Measurements from ENCODE around the gene NRF1.
A peak's percentile ranks its signal among the peaks of the same experiment; 100 is the strongest.
"Not testable (repeated sequence)": the region's sequence is repeated elsewhere in the genome, so short reads cannot be mapped to it uniquely, and the experiment has no call there.

NRF1 gene

DNA sequence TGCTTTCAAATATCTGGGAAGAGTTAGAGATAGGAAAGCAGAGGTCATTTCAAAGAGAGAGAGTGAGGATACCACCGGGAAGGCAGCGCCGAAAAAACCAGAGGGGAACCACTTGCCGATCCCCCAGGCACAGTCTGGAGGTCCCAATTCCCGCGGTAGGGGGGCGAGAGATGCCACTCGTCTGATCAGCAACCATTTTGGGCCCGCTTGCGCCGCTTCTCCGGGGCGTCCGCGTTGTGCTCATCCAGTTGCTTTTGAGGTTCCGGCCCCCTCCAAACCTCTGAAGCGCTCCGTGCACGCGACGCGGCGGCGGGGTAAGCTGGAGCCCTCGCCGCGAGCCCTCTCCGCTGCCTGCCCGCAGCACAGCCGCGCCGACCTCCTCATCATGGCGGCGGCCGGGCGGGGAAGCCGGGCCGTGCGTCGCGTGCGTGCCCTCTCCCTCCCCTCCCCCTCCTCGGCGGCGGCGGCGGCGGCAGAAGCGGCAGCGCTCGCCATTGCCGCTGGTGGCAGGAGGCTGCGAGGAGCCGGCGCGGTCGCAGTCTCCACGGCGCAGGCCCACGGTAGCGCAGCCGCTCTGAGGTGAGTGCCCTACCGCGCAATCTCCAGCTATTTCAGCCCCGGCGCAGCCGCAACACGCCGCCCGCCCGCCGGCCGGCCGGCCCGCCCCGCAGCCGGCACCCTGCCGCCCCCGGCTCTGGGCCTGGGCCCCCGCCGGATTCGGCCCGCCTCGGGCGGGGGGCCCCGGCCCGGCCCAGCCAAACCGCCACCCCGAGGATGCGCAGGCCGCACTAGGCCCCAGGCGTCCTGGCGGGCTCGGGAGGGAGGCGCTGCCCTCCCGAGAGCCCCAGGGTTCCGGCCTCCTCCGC lies at the start of gene NRF1:
TSS of gene NRF1 (plus strand) at position 475 of the 866 bp plus-strand sequence. CDS start 45,632 bp downstream, outside the sequence.
- peak; percentile 92 for DNase-seq

DNA sequence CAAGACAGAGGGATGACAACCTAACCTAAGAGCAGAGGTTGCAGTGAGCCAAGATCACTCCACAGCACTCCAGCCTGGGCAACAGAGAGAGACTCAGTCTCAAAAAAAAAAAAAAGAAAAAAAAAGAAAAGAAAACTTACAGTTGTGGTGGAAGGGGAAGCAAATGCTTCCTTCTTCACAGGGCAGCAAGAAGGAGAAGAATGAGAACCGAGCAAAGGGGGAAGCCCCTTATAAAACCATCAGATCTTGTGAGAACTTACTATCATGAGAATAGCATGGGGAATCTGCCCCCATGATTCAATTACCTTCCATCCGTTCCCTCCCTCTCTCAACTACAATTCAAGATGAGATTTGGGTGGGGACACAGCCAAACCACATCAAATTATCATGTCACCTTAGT lies 45.2 kb upstream of the NRF1 start:
- DNase-seq, result not testable (repeated sequence)

GRCh38 chr7:129567377-129567776 lies 44.1 kb upstream of the NRF1 start:
- no peak for DNase-seq

- no peak for DNase-seq
Observed at GRCh38 chr7:129568240-129568639, 43.3 kb upstream of the NRF1 start.

- no peak for DNase-seq
Observed at GRCh38 chr7:129569326-129569725, 42.2 kb upstream of the NRF1 start.

DNA sequence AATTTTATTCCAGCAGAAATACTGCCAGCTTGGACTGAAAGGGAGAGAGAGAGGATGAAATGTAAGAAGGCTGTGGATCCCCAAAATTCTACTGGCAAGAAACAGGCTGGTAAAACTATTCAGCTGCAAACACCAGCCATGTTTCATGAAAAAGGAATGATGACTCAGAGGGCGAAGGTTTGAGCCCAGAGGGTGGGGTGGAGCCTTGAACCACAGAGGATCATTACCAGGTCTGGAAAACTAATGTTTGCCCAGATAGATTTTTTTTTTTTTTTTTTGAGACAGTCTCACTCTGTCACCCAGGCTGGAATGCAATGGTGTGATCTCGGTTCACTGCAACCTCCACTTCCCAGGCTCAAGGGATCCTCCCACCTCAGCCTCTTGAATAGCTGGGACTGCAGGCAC lies 41.7 kb upstream of the NRF1 start:
- DNase-seq, result no peak

DNA sequence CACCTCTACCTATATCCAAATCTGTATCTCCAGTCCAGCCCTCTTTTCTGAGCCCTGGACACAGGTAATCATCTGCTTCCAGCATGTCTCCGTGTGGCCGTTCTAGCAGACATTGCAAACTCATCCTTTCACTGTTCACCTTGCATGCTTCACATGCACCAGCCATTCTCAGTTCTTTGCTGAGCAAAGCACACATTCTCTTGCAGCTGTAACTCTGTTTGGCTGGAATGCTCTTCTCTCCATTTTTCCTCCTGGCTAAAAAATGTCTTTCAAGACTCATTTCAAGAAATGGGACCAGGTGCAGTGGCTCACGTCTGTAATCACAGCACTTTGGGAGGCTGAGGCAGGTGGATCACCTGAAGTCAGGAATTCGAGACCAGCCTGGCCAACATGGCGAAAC lies 40.3 kb upstream of the NRF1 start:
- no peak for DNase-seq

DNA sequence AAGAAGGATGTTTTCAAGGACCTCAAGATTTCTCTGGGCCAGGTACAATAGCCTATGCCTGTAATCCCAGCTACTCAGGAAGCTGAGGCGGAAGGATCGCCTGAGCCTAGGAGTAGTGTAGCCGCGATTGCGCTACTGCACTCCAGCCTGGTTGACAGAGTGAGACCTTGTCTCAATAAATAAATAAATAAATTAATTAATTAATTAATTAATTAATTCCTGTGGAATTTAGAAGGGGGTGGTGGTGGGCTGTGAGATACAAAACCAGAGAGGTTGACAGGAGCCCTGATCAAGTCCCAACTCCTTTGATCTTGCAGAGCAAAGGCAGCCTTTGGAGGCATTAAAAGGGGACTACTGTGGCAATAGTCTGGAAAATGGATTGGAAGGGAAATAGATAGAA lies 39.3 kb upstream of the NRF1 start:
- no peak for DNase-seq

DNA sequence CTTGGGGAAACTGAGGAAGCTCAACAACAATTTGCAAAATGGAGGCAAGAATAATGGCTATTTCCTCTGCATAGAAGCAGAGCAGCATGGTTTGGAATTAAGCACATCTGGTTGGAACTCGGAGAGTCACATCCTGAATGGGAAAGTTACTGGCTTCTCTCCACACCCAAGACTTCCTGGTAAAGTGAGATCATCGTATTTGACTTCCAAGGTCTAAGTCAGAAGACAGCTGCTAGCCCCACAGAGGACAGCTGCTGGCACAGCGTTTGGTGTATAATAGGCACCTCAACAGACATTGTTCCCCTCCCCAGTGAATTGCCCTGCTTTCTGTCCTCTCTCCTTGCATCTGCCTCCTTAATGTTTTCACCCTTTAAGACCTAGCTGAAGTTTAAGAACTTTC lies 37.0 kb upstream of the NRF1 start:
- no peak for DNase-seq

DNA sequence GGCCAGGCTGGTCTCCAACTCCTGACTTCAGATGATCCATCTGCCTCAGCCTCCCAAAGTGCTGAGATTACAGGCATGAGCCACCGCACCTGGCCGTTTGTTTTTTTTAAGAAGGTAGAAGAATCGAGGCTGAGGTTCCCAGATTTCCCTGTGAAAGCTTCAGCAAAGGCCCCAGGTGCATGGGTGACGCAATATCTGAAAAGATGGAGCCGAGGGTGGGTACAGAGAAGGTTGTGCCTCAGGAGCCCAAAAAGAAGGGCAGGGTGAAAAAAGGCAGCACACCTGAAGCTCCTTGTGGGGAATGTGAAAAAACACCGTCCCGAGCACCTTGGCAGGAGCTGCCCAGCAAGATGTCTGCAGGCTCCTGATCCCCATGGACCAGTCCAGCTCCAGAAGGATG lies 35.8 kb upstream of the NRF1 start:
- no peak for DNase-seq

- no peak for DNase-seq
Observed at GRCh38 chr7:129576138-129576537, 35.4 kb upstream of the NRF1 start.

DNA sequence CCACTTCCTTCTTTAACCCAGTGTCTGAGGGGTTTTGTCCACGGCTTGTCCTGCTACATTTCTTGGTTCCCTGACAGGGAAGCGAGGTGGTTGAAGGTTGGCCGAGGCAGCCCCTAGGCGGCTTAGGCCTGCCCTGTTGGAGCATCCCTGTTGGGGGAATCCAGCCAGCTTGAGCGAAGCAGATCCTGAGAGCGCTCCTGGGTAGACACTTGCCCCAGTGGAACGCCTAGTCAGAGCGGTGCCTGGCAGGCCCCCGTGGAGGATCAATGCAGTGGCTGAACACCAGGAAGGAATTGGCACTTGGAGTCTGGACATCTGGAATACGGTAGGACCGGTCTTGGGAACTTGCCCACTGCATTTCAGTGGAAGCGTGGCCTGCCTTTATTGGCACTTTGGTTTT lies 32.7 kb upstream of the NRF1 start:
- no peak for DNase-seq

DNA sequence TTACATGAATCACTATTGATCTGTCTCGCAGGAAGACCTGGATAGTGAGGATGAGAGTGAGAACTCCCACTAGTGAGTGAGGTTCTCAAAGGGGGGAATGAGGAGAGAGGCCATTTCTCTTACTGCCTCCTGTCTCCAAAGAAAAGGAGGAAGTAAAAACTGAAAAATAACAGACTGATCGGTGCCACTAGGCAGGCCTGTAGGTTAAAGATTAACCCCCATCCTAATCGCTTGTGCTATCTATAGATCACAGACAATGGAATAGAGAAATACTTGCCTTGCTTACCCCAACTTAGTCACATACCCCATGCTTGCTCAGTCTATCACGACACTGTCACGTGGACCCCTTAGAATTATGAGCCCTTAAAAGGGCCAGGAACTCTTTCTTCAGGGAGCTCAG lies 25.3 kb upstream of the NRF1 start:
- not testable (repeated sequence) for DNase-seq

- DNase-seq, result no peak
Observed at GRCh38 chr7:129588268-129588667, 23.3 kb upstream of the NRF1 start.

- DNase-seq, result no peak
Observed at GRCh38 chr7:129591868-129592267, 19.7 kb upstream of the NRF1 start.

GRCh38 chr7:129596386-129596785 lies 15.1 kb upstream of the NRF1 start:
- DNase-seq, result not testable (repeated sequence)

DNA sequence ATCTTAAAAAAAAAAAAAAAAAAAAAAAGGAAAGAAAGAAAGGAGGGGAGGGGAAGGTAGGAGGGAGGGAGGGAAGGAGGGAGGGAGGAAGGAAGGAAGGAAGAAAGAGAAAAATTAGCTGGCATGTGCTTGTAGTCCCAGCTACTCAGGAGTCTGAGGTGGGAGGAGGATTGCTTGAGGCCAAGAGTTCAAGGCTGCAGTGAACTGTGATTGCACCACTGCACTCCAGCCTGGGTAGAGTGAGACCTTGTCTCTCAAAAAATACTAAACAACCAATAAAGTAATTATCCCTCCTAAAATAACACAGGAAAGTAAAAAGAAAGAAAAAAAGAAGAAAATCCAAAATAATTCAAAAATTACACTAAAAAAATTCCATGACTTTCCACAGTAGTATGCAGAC lies 13.8 kb upstream of the NRF1 start:
- no peak for DNase-seq

GRCh38 chr7:129599174-129599573 lies 12.3 kb upstream of the NRF1 start:
- no peak for DNase-seq

- DNase-seq, result not testable (repeated sequence)
Observed at GRCh38 chr7:129603594-129603993, 7.9 kb upstream of the NRF1 start.

GRCh38 chr7:129604021-129604420 lies 7.5 kb upstream of the NRF1 start:
- not testable (repeated sequence) for DNase-seq

GRCh38 chr7:129604713-129605437 lies 6.6 kb upstream of the NRF1 start:
- DNase-seq, result no peak

DNA sequence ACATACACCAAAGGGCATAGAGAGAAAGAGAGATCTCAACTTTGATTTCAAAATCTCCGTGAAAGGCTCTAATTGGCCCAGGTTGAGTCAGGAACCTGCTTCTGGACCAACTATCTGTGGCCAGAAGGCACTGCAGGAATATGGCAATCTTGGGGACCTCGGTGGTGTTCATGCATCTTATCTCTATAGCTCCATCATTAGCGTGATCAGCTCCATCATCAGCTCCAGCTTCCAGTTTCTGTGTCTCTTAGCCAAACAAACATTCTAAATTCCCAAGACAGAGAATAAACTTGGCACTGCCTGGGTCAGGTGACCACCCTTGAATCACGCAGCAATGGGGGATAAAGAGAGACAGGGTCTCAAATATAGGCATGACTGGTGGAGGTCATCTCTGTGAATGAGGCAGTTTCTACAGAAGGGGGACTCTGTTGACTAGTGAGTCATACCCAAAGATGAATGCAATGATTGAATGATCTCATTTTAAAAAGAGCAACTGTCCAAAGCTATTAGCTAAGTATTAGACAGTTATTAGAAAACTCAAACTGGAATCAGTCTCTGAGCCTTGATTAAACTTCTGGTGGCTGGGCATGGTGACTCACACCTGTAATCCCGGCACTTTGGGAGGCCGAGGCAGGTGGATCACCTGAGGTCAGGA lies 5.4 kb upstream of the NRF1 start:
- no peak for DNase-seq

DNA sequence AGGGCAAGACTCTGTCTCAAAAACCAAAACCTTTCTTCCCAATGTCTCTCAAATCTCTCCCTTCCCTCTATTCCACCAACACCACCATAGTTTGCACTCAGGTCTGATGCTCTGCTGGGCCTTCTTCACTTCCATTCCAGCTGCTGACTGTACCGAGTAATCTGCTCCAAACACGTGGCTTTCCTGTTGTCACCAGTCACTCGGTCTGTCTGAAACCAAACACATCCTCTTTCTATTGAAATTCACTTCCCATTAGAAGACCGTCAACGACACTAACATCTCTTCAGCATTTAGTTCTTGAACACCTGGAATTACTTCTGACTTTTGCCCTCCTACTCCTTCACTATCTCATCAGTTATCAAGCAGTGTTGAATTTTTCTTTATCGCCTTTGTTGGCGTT lies 4.7 kb upstream of the NRF1 start:
- no peak for DNase-seq
